Transverse colon (tissue), 4 donors: Measurements from ENCODE around the gene A1BG. TPM values are rescaled to one million over a fixed set of nuclear protein-coding genes. Genes with fewer than 3 reads are reported as not detected.

ENCODE experiments used
- DNase-seq: peaks from one replicate; pipeline ENCODE4 v3.0.0-alpha.2; 2019
- H3K27ac ChIP-seq, 4 donors: fragments of 200-600 bp; sonication (generic); 2 replicates each; pipeline ENCODE4 v1.5.1; 2016 to 2018; ENCODE audit warnings: inconsistent platforms in 4 of 4
- H3K27me3 ChIP-seq: fragments of 200-600 bp; sonication (generic); 2 replicates; pipeline ENCODE4 v1.5.1; 2017; ENCODE audit warnings: inconsistent platforms
- H3K36me3 ChIP-seq, 4 donors: fragments of 200-600 bp; sonication (generic); 2 replicates each; pipeline ENCODE4 v1.5.1; 2017 to 2019; ENCODE audit warnings: inconsistent platforms in 4 of 4
- H3K4me1 ChIP-seq, 4 donors: fragments of 200-600 bp; sonication (generic); 2 replicates each; pipeline ENCODE4 v1.5.1; 2017 to 2020; ENCODE audit warnings: inconsistent platforms in 4 of 4
- H3K4me3 ChIP-seq, 4 donors: fragments of 200-600 bp; sonication (generic); 1 replicate in 1 of 4; 2 replicates in 3 of 4; pipeline versions ENCODE4 v1.5.1 to v1.6.1; 2017 to 2019; ENCODE audit warnings: inconsistent platforms in 4 of 4
- H3K9me3 ChIP-seq, 2 donors: fragments of 200-600 bp; sonication (generic); 2 replicates each; pipeline ENCODE4 v1.5.1; 2017 to 2019; ENCODE audit warnings: inconsistent platforms in 2 of 2
- CTCF ChIP-seq, 5 experiments: fragments of 200-600 bp in 3 of 5; fragments of 450-650 bp in 2 of 5; sonication (generic) in 3 of 5; IDR thresholded peaks; 1 replicate in 2 of 5; 2 replicates in 3 of 5; pipeline ENCODE4 v1.5.1; 2016 to 2017; ENCODE audit warnings: antibody characterized with exemption in 5 of 5, inconsistent platforms in 3 of 5, mild to moderate bottlenecking in 2 of 5, moderate library complexity in 1 of 5
- EP300 ChIP-seq: sonication (generic); formaldehyde crosslinking; IDR thresholded peaks from one replicate; pipeline ENCODE4 v1.6.1; 2017; ENCODE audit warnings: antibody characterized with exemption, low read depth
- POLR2A ChIP-seq: fragments of 450-650 bp; IDR thresholded peaks from one replicate; pipeline ENCODE4 v1.6.1; 2016; ENCODE audit warnings: antibody characterized with exemption, mild to moderate bottlenecking, moderate library complexity
- POLR2AphosphoS5 ChIP-seq, 3 donors: sonication (generic); formaldehyde crosslinking; IDR thresholded peaks; one replicate each; pipeline ENCODE4 v1.6.1; 2016; ENCODE audit warnings: antibody characterized with exemption in 3 of 3
- WGBS, 2 donors: methylation state at CpG; one replicate each; pipeline ENCODE4 v1.1.5; 2018; ENCODE audit warnings: low coverage in 1 of 2; 5-methylcytosine and 5-hydroxymethylcytosine counted together
- in situ Hi-C, 4 donors: fragments of 200-750 bp; cut with MboI; loops; one replicate each; pipeline versions ENCODE4 v1.15.0 to v1.15.1; 2017; ENCODE audit warnings: low sequenced_read_pairs in 3 of 4, low pct_ligation_motif_present in 1 of 4, low pct_unique_long_range_greater_than_20kb in 1 of 4
- intact Hi-C: fragments of 100-400 bp; cut with DNase I; formaldehyde crosslinking; loops from one replicate; pipeline ENCODE4 v1.15.1; 2023; ENCODE audit warnings: low total_unique reads
- total RNA-seq, 4 donors: library from RNA; depleted of rRNA; stranded (reverse); fragments of >200 nt; gene quantifications; one replicate each; pipeline ENCODE4 v1.1.0, GENCODE V29; 2016

Gene A1BG
- total RNA-seq, 4 donors from 2014 or later, result 0.60 to 25.1 (median 3.7) TPM; not detected in 1

- Histone ChIP-seq H3K27ac (peak overlapping the region in 2 of 4 donors; percentile 22 to 63), H3K36me3 (no peaks in the 10 kb centered on the region), H3K4me1 (peaks cover 6 to 29% (median 22%) of the 10 kb centered on the region in 4 donors), H3K4me3 (peak overlapping the region; percentile 21 to 94 (median 48)), H3K27me3 (peaks cover 28% of the 10 kb centered on the region), H3K9me3 (no peaks in the 10 kb centered on the region)
- no peak for DNase-seq
- in situ Hi-C loops, result no loop called here
- no peak for TF ChIP-seq EP300
- TF ChIP-seq POLR2AphosphoS5 (IDR thresholded peaks at IDR 0.05), result no peak
- TF ChIP-seq POLR2A, result no peak
- no peak for TF ChIP-seq CTCF (IDR thresholded peaks at IDR 0.05)
- intact Hi-C loops, result loop anchor here (2.0 kb wide), 1 partner anchor 14 kb away; the partner anchor contains the start of gene RPS5
- WGBS, 2 donors, result 39 to 70% methylated on average over 4 to 18 of the region's 18 CpGs
Measured at GRCh38 chr19:58400316-58400915, 47.1 kb upstream of the A1BG start.

- Histone ChIP-seq H3K4me3 (no peak overlapping the region), H3K36me3 (no peaks in the 10 kb centered on the region), H3K27ac (no peak overlapping the region), H3K9me3 (no peaks in the 10 kb centered on the region), H3K27me3 (peaks cover 29% of the 10 kb centered on the region), H3K4me1 (peaks cover 6 to 30% (median 22%) of the 10 kb centered on the region in 4 donors)
- DNase-seq, result no peak
- in situ Hi-C loops (no loop called here), intact Hi-C loops (loop anchor here (2.0 kb wide), 1 partner anchor 13 kb away; the partner anchor contains the start of gene RPS5)
- 100% methylated on average over 1 of the region's 3 CpGs for WGBS, 2 donors
- TF ChIP-seq EP300 (no peak), CTCF (IDR thresholded peaks at IDR 0.05) (no peak), POLR2AphosphoS5 (IDR thresholded peaks at IDR 0.05) (no peak), POLR2A (no peak)
Measured at GRCh38 chr19:58399903-58400302, 46.6 kb upstream of the A1BG start.

DNA sequence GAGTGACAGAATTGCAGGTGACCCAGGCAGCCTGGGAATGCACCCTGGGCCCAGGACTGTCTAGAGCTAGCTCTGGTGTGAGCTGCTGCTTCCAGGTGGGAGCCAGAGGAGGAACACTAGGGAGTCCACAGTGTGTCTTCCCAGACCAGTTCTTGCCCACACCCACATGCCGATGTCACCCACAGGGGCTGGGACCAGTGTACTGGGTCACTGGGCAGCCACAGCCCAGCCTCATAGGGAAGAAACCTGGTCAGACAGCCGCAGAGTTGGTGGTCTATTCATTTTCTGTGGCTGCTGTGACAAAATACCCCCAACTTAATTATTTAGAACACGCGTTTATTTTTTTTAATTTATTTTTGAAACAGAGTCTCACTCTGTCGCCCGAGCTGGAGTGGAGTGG lies 45.3 kb upstream of the A1BG start:
- DNase-seq, result no peak
- TF ChIP-seq EP300 (no peak), CTCF (IDR thresholded peaks at IDR 0.05) (no peak), POLR2AphosphoS5 (IDR thresholded peaks at IDR 0.05) (no peak), POLR2A (no peak)
- 94 to 95% methylated on average over 3 to 6 of the region's 6 CpGs for WGBS, 2 donors

GRCh38 chr19:58398087-58398486 lies 44.8 kb upstream of the A1BG start:
- Histone ChIP-seq H3K36me3 (peaks cover 0 to 15% (median 3%) of the 10 kb centered on the region in 4 donors), H3K4me3 (no peak overlapping the region), H3K9me3 (no peaks in the 10 kb centered on the region), H3K27ac (no peak overlapping the region), H3K27me3 (peaks cover 29% of the 10 kb centered on the region), H3K4me1 (peaks cover 6 to 30% (median 22%) of the 10 kb centered on the region in 4 donors)
- in situ Hi-C loops, result no loop called here
- WGBS, 2 donors, result 65 to 79% methylated on average over 2 to 4 of the region's 4 CpGs
- no peak for TF ChIP-seq POLR2A
- TF ChIP-seq EP300, result no peak
- intact Hi-C loops, result no loop called here
- DNase-seq, result no peak

More for the DNA sequence above, 45.3 kb upstream of the A1BG start:
- intact Hi-C loops (no loop called here), in situ Hi-C loops (no loop called here)
- Histone ChIP-seq H3K36me3 (peaks cover 0 to 12% (median 1%) of the 10 kb centered on the region in 4 donors), H3K27ac (no peak overlapping the region), H3K4me3 (no peak overlapping the region), H3K9me3 (no peaks in the 10 kb centered on the region), H3K27me3 (peaks cover 29% of the 10 kb centered on the region), H3K4me1 (peaks cover 6 to 30% (median 22%) of the 10 kb centered on the region in 4 donors)
